CD4-positive, alpha-beta T cell treated with Interleukin-6 at 100 ng/mL for 8 hours (primary cell): ENCODE results near the gene FHIT.

Experiments used
- DNase-seq: peaks from one replicate; pipeline ENCODE4 v3.0.0-alpha.2; 2020; ENCODE audit warnings: mixed read lengths, low spot score

FHIT gene

DNA sequence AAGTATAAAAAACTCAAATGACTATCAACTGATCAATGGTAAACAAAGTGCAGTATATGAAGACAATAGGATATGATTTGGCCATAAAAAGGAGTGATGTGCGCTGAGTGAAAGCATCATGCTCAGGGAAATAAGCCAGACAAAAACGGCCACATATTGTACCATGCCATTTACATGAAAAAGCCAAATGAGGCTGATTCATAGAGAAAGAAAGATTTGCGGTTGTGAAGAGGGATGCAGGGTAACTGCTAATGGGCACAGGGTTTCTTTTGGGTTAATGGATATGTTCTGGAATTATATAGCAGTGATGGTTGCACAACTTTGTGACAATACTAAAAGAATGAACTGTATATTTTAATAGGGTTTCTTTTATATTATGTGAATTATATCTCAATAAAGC lies 1324.2 kb downstream of the FHIT start:
- no peak for DNase-seq

DNA sequence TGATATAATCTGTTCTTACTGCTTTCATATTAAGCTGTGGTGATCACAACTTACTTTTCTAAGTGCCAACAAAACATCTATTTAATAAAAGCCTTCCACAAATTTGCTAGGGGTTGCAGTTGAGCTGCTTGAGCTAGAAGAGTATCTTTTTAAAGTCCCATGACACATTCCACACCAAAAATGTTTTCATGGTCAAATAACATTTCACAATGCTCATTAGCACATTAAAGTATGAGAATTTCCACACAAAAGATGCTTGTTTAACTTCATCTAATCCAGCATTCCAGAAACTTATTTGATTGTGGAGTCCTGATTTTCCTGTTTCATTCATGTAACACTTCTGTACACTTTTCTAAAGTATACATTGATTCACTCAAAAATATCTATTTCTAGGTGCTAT lies 1325.3 kb downstream of the FHIT start:
- no peak for DNase-seq

DNA sequence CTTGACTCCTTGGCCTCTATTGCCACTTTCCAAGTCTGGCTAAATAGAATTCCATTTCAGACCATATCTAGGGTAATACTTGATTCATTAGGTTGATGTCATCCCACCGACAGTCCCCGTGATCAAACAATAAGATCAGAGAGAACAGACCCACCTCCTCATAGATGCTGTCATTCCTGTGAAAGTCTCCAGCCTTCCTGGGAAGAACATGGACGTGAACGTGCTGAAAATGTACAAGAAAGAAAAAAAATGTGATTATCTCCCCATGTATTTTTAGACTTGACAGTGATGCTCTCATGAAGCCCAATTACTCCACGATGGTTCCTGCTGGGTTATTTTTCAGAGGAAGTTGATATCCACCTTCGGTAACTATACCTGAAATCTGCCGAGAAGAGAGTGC lies 1329.1 kb downstream of the FHIT start:
- DNase-seq = no peak

DNA sequence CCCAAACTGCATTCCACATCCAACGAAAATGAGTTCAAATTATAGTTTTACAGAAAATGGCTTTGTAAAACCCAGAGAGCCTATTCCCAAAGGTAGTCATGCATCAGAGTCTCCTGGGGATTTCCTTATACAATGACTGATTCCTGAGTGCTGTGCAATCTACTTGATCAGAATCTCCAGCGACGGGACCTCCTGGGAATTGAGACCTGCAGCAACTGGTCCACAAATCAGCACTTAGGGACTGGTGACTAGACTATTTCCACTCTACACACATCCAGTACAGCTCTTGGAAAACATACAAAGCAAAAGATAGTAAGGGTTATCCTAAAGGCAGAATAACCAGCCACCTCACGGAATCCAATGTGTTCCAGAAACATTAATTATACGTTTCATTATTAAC lies 1330.4 kb downstream of the FHIT start:
- DNase-seq = no peak

DNA sequence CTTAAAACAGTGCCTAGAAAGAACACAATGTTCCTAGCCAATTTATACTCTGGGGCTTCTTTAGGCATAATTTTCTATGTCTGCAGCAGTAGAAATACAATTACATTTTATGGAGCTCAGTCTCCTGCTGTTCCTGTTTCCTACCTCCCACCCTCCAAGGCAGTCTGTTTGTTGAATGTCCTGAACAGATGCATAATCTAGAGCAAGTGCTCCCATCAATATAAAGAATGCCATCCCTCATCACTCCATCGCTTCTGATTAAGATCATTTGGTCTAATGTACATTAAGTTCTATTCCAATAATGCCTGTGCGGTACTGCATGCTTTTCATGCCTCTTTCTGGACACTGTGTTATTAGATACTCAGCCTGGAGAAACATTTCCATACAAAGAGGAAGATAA lies 1331.7 kb downstream of the FHIT start:
- no peak for DNase-seq

DNA sequence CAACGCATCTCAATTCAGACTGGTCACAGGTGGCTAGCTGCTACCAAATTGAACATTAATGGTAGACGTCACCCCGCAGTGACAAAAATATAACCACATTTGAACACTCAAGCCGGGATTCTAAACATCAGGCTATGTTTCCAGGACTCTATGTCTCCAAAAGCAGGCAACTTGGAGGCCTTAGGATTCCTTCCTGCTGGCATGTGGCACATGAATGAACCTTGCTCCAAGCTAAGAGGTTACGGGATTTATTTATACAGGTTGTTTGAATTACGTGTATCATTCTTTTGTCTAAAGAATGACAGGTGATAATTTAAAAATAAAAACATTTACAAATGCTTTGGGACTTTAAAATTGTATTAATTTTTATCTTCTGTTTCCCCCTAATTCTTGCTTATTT lies 1337.0 kb downstream of the FHIT start:
- DNase-seq = no peak

DNA sequence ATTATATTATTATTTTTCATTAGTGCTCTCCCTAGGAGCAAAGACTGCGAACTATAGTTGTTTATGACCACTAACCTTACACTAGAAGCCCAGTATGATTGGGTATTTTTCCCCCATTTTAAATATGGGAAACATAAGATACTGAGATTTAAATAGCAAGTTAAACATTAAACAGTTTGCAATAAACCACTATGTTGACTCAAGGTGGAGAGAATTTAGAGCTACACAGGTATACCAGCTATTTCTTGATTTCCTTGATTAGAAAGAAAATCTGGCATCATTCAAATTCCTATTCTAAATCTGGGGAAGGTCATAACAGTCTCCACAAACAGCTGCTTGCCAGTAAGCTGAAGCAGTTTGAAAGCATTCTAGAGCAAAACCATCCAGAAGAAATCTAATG lies 1337.6 kb downstream of the FHIT start:
- DNase-seq = no peak

DNA sequence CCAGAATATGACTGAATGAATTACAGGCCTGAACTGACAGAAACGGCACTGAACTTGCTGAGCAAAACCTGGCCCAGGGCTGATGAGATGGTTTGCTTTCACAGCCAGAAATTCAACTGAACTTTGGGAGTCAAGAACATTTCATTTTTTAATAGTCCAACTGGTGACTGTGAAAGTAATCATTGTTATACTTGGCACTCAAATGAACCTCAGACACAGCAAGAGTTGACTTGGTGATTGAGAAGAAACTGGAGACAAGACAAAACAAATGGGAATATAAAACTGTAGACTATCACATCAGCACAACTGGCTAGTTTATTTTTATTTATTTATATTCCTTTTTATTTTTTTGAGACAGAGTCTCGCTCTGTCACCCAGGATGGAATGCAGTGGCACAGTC lies 1342.6 kb downstream of the FHIT start:
- DNase-seq = no peak

DNA sequence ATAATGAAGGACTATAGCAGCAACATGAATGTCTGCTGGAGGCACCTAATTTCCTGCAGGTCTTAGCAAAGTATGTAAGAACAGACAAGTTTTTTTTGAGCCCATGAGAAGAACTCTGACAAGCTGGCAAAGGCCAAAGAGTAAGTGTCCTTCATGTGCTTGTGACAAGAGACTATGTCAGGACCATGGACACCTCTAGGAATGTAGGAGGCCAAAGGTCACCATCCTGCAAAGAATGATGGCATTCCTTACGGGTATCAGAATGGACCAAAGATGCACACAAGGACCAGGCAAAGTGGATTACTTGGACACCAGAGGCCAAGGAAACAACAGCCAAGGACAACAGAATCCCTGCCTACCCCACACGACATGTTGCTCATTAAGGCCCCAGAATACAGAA lies 1343.0 kb downstream of the FHIT start:
- no peak for DNase-seq

DNA sequence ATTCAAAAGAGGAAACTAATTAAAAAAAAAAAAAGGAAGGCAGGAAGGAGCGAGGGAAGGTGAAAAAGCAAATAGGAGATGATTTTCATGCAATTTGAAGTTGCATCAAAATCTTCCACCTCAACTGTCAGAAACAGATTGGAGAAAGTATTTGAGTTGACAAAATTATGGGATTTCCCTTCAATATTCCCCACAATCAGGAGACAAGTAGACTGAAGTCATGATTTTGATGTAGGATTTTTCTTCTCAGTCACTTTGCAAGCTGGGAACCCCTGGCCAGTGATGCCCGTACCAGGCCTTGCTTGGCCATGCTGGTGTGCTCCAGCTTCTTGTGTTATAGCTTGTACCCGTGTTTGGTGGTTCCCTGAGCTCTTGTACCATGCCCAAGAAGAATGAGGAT lies 1347.0 kb downstream of the FHIT start:
- DNase-seq = no peak

DNA sequence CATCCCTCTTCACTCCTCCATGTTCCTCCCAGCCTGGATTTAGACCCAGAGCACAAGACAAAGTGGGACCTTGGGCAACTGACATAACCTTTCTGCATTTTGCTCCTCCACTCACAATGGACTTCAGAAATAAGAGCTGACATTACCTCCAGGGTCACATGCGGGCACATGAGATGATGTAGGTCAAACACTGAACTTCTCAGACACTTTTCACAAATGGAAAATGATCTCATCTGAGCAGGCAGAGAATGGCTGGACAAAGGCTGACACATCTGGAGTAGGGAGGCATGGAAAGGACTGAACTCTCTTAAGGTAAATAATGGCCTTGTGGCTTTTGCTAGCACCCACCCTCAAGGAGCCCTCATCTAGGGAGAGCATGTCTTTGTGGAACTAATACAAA lies 1352.2 kb downstream of the FHIT start:
- DNase-seq = no peak

DNA sequence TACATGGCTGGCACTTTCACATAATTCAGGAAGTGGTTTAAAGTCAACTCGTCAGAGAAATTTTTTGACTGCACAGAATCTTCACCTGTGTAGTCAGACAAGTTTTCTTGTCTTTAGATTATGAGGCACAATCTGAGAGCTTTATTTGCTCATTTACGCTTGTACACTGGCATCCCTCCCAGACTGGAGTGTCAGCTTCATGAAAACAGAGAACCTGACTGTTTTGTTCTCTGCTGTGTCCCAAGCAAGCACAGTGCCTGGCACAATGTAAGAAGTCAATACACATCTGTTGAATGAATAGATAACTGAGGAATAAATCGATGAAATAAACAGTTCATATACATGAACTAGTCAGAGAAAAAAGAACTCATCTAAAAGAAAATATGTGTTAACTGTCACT lies 1355.3 kb downstream of the FHIT start:
- DNase-seq = no peak

DNA sequence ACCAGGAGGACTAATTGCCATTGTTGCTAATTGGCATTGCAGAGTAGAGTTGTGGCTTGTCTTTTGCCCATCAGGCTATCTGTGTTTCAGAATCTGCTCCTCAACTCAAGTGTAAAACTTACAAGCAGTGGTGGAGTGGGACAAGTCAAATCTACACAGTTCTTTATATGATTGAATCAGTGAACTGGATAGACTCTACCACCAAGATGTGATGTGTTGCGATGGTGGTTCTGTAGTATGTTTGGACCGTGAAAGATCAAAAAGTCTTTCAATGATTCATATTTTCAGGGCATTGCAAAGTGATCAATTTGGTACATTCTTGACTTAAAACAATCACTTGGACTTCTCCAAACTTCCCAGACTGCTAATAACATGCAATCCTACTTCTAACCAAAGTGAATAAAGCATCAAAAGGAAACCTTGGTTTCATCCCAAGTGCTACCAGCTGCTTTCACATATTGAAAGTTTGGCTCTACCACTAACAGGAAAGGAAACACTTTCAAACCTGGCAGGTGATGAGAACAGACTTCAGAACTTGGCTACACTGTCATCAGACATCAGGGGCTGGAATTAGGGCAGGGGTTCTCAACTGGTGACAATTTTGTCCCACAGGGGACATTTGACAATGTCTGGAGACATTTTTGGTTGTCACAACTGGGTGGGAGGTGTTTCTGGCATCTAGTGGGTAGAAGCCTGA lies 1356.7 kb downstream of the FHIT start:
- no peak for DNase-seq

DNA sequence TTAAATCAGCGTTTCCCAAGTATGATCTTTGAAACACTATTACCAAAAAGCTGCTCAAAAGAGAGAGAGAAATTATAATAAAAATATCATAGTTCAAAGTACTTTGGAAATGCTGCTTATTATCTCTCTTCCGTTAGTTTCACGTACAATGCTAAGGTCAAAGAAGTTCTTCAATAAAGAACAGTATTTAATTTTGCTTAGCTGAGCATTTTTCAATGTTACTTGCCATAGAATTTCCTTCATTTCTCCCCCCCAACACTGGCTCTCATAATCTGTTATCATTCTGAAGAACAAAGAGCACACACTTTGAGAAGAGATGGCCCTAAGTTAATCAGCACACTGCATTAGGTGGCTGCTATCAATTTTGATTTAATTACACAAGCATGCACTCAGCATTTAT lies 1360.6 kb downstream of the FHIT start:
- no peak for DNase-seq

DNA sequence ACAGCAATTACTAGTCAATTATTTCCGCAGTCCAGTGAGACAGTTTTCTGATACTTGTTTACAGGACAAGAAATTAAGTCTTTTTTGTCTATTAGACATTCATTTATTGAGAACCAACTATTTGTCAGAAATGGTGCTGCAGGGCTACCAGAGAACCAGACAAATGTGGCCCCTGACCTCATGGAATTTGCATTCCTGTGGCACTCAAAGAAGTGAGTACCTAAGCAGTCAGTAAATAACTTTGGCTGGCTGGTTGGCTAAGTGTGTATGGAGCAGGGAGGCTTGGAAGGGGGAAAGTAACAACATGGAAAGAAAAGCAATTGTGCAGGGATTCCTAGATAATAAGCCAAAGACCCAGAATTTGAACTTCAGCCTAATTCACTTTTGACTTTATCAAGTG lies 1364.5 kb downstream of the FHIT start:
- DNase-seq = no peak

DNA sequence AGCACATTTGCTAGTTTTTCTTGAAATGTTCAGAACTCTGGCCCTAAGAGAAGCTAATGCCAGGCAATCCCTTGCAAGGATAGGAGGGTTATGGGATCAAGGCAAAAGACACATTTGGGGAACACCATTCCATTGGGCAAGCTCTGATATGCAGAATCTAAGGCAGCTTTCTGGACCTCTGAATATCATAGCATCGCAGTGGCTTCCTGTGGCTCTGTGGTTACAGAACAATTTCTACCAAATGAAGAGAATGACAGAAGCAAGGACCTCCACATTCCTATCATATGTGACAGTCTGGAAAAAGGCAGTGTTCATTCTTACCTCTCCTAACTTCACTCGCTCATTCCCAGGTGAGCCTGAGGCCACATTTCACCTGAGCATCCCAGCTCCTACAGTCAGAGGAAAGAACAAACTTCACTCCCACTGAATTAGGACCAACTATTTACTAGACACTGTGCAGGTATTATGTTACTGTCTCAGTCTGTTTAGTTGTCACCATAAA lies 1365.3 kb downstream of the FHIT start:
- no peak for DNase-seq

DNA sequence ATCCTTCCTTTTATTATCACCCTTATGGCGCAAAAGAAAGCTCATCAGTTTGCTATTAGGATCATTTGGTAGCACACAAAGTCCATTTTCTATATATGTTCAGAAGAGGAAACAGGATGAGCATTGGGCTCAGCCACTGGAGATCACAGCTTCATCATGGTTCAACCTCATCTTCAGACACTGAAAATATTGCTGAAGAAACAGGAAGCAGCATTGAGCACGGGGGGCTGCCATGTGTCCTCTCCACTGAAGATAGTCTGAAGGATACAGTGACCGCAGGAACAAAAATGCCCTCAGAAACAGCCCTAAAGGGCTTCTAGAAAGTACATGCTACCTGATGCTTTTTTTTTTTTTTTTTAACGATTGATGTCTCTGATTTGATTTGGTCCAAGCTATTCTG lies 1366.2 kb downstream of the FHIT start:
- DNase-seq = no peak

DNA sequence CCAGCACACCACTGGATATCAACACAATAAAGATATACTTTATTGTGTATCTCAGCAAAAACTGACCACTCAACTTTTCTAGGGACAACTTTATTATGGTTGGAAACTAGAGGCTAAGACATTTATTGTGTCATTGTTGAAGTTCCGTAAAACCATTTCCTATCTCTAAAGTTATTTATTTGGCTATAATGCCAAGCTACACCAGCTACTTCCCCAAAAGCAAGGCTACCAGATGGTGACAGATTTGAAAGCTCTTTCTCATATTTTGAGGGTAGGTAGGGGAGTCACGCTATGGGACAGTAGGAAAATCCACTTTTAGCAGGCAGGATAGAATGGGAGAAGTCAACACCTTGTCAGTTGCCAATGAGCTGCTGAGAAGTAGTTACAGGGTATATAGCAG lies 1366.8 kb downstream of the FHIT start:
- no peak for DNase-seq

DNA sequence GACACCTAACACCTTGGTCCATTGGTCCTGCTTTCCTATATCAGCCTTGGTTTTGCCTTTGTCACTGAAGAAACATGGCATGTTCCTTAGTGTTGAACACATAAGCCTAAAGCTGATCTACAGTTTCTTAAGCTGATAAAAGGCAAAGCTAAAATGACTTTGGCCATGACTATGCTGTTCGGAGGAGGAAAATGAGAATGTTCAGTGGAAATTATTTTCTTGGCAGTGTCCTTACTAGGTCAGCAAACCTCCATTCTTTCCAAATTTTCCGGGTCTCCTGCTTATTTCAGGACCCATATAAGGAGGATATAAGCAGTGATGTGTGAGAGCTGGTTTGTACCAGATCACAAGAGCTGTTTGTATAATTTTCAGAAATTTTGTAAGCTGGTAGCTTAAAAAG lies 1368.5 kb downstream of the FHIT start:
- DNase-seq = no peak

DNA sequence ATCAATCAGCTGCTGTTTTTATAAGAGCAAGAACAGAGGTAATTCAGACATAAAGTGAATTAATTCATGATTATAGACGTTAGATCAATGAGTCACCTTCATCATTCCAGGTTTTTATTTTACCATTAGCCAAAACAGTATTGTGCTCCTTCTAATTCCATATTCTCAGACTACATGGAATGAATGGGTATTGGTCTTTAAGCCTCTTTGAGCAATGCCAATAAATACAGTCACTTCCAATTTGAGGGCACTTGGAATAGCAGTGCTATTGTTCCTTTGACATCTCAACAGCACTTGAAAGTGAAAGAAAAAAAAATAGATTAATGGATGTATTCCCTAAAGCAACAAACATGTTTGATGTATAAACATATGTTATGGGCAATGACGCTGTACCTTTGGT lies 1370.5 kb downstream of the FHIT start:
- no peak for DNase-seq

DNA sequence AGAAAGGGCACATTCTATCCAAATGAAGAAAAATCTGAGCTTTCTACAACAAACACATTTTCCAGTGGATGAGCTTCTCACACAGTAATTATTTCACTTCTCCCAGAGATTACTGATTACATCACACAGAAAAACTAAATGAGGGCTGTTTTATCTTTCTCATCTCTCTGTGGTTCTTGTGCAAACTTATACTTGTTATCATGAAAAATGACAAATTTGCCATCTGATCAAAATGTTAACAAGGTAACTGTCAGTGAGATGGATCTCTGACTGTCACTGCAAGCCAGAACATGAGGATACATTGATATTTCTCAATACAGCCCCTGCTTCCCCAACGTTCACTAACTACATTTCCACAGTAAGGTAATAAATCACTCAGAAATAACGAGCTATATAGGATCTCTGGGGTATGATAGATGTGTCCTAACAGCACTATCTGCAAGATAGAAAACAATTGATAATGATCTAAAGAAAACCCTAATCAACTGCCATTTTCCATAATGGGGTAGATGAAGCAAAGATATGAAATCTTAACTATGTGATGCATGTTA lies 1372.1 kb downstream of the FHIT start:
- no peak for DNase-seq

DNA sequence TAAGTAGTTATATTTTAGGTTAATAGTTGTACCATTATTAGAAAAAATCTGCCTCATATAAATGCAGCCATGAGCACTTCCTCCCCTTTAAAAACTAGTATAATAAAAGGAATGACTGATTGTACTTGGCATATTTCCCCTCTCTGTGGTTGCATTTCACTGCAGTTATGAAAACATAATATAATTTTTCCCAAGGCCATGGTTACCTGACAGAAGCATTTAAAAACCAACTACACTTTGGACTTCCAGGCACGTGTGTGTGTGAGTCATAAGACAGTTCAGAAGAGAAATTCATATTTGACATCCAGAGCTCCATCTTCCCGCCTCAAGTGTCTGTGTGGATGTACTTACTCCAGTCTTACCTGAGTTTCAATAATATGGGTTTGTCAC lies 1373.2 kb downstream of the FHIT start:
- no peak for DNase-seq

DNA sequence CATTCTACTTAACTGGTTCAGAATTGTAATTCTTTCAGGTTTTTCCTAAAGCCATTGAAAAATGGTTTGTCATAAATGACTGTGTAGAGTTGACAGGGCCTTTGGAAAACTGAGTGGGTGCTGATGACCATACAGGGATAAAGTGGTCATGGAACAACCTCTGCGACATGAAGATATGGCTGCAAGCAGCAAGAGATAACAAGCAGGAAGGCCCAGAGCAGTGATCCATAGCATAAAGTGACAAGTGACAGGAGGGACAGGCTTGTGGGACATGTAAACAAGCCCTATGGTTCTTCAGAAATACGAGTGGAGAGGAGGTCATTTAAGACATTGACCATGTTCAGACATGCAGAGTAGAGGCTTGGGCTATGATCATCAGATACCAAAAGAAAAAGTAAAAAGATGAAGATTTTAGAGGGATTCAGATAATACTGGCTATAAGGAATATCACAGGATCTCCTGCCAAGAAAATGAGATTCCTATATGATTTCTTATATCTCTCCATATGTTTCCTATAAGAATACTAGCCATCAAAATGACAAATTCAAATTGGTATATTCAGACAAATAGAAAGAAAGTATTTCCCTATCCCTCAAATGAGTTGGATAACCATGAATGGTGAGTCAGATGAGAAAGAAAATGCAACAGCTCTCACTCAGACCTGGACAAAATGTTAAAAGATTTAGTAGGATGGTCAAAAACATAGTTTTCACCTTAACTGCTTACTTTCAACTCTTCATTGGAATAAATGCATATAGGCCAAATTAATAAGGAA lies 1373.8 kb downstream of the FHIT start:
- no peak for DNase-seq
